SU-DHL-6 (cell line): ENCODE data around the gene IL33.

ENCODE experiments used
- H2AFZ ChIP-seq: fragments of 200-600 bp; sonication (generic); 2 replicates; pipeline ENCODE4 v1.6.1; 2014; ENCODE audit warnings: low read depth, mild to moderate bottlenecking, moderate library complexity, mixed read lengths, antibody characterized with exemption, low read length; ENCODE audit not compliant: severe bottlenecking
- H3F3A ChIP-seq: fragments of 200-600 bp; shearing (Covaris generic); 2 replicates; pipeline ENCODE4 v1.6.0; 2016; ENCODE audit warnings: antibody characterized with exemption, mild to moderate bottlenecking; ENCODE audit not compliant: insufficient read depth
- H3K27ac ChIP-seq: fragments of 200-600 bp; sonication (generic); 2 replicates; pipeline ENCODE4 v1.5.1; 2016; ENCODE audit warnings: low read depth, mild to moderate bottlenecking, low read length, moderate library complexity, mixed read lengths
- H3K27me3 ChIP-seq: fragments of 200-600 bp; sonication (generic), shearing (Covaris generic); 2 replicates; pipeline ENCODE4 v1.6.0; 2014; ENCODE audit warnings: mild to moderate bottlenecking, low read length
- H3K36me3 ChIP-seq: fragments of 200-600 bp; sonication (generic); 2 replicates; pipeline ENCODE4 v1.6.1; 2014; ENCODE audit warnings: mild to moderate bottlenecking, low read length, mixed read lengths
- H3K4me2 ChIP-seq: fragments of 300-600, 200-600 bp; shearing (Covaris generic), sonication (generic); 2 replicates; pipeline ENCODE4 v1.6.0; 2014; ENCODE audit warnings: low read length, low read depth, mild to moderate bottlenecking; ENCODE audit not compliant: poor library complexity, severe bottlenecking
- H3K4me3 ChIP-seq: fragments of 200-600 bp; sonication (generic); 2 replicates; pipeline ENCODE4 v1.5.1; 2014; ENCODE audit warnings: antibody characterized with exemption, low read length, mild to moderate bottlenecking, mixed read lengths; ENCODE audit not compliant: insufficient read depth, poor library complexity, severe bottlenecking
- H3K79me2 ChIP-seq: fragments of 200-600 bp; sonication (generic); 2 replicates; pipeline ENCODE4 v1.6.1; 2014; ENCODE audit warnings: mild to moderate bottlenecking, low read length, moderate library complexity; ENCODE audit not compliant: insufficient read depth
- H3K9ac ChIP-seq: fragments of 200-600 bp; sonication (generic); 2 replicates; pipeline ENCODE4 v1.7.0; 2014; ENCODE audit warnings: mild to moderate bottlenecking, low read length
- H3K9me2 ChIP-seq: fragments of 200-600 bp; sonication (generic); replicated peaks from 2 replicates; pipeline ENCODE4 v1.6.1; 2014; ENCODE audit warnings: low read length; ENCODE audit not compliant: insufficient read depth
- H3K9me3 ChIP-seq: fragments of 200-600 bp; sonication (generic); 2 replicates; pipeline ENCODE4 v1.6.1; 2014; ENCODE audit warnings: low read length, mixed read lengths; ENCODE audit not compliant: insufficient read depth
- H4K20me1 ChIP-seq: fragments of 200-600 bp; sonication (generic); 2 replicates; pipeline ENCODE4 v1.6.1; 2014; ENCODE audit warnings: low read depth, mild to moderate bottlenecking, antibody characterized with exemption, low read length, moderate library complexity, mixed read lengths
- CTCF ChIP-seq: fragments of 200-600 bp; sonication (generic); IDR thresholded peaks from one replicate; pipeline ENCODE4 v1.5.1; 2017; ENCODE audit warnings: antibody characterized with exemption, mild to moderate bottlenecking, low read length, moderate library complexity; ENCODE audit not compliant: insufficient read depth, poor library complexity, severe bottlenecking
- EZH2phosphoT487 ChIP-seq: fragments of 200-600 bp; sonication (generic), shearing (Covaris generic); conservative IDR thresholded peaks from 2 replicates; pipeline ENCODE4 v1.6.1; 2018; ENCODE audit warnings: mild to moderate bottlenecking, antibody characterized with exemption, low read length, moderate library complexity, mixed read lengths

IL33 gene

DNA sequence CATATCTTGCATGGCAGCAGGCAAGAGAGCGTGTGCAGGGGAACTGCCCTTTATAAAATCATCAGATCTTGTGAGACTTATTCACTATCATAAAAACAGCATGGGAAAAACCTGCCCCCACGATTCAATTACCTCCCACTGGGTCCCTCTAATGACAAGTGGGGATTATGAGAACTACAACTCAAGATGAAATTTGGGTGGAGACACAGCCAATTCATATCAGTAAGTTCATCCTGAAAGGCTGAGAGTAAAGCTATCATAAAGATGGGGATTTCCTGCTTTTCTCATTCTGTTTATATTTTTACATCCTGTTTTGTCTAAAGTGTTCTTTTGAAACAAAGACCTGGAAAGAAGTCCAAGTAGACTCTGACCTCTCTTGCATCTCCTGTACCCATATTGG is 28.9 kb upstream of the IL33 start:
- H2AFZ ChIP-seq: no peak overlapping the region
- H3K36me3 ChIP-seq: no peaks in the 10 kb centered on the region
- no peaks in the 10 kb centered on the region for H3K79me2 ChIP-seq
- no peaks in the 10 kb centered on the region for H3K27me3 ChIP-seq
- H3K4me2 ChIP-seq: no peak overlapping the region
- H3F3A ChIP-seq: no peaks in the 10 kb centered on the region
- no peaks in the 10 kb centered on the region for H4K20me1 ChIP-seq
- H3K9me2 ChIP-seq: no peaks in the 10 kb centered on the region
- H3K9ac ChIP-seq: no peak overlapping the region
- no peaks in the 10 kb centered on the region for H3K9me3 ChIP-seq
- TF ChIP-seq CTCF (no peak), EZH2phosphoT487 (no peak)
- H3K27ac ChIP-seq: no peak overlapping the region
- no peak overlapping the region for H3K4me3 ChIP-seq

- Histone ChIP-seq H3K9ac (no peak overlapping the region), H3K9me2 (no peaks in the 10 kb centered on the region), H3K4me3 (no peak overlapping the region), H3K36me3 (no peaks in the 10 kb centered on the region), H2AFZ (no peak overlapping the region), H3F3A (no peaks in the 10 kb centered on the region), H3K27ac (no peak overlapping the region), H3K9me3 (no peaks in the 10 kb centered on the region), H3K79me2 (no peaks in the 10 kb centered on the region), H3K4me2 (no peak overlapping the region), H4K20me1 (no peaks in the 10 kb centered on the region), H3K27me3 (no peaks in the 10 kb centered on the region)
- no peak for TF ChIP-seq CTCF
- TF ChIP-seq EZH2phosphoT487: no peak
These were observed 28.3 kb upstream of the IL33 start for GRCh38 chr9:6187272-6187671.

- Histone ChIP-seq H3K9ac (no peak overlapping the region), H2AFZ (no peak overlapping the region), H3K27me3 (no peaks in the 10 kb centered on the region), H3F3A (no peaks in the 10 kb centered on the region), H4K20me1 (no peaks in the 10 kb centered on the region), H3K79me2 (no peaks in the 10 kb centered on the region), H3K4me3 (no peak overlapping the region), H3K9me3 (no peaks in the 10 kb centered on the region), H3K9me2 (no peaks in the 10 kb centered on the region), H3K27ac (no peak overlapping the region), H3K4me2 (no peak overlapping the region), H3K36me3 (no peaks in the 10 kb centered on the region)
- TF ChIP-seq EZH2phosphoT487 (no peak), CTCF (no peak)
These were observed 27.1 kb upstream of the IL33 start for GRCh38 chr9:6188466-6188865.

DNA sequence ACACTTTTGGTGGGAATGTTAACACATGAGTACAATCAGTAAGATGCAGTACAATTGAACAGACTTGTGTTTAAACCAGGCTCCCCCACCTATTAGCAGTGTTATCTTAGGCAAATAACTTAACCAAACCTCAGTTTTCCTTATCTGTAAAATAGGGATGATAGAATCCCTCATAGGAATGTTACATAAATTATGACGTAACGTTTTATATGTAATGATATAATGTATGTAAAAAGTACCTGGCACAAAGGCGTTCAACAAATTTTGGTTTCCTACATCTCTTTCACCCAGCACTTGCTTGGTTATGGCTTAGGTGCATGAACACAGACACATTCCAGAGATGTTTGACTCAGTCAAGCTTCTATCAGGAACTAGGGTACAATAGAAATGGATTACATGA is 26.7 kb upstream of the IL33 start:
- Histone ChIP-seq H3K4me2 (no peak overlapping the region), H2AFZ (no peak overlapping the region), H3K79me2 (no peaks in the 10 kb centered on the region), H3K36me3 (no peaks in the 10 kb centered on the region), H3K9me2 (no peaks in the 10 kb centered on the region), H3K9me3 (no peaks in the 10 kb centered on the region), H3K27me3 (no peaks in the 10 kb centered on the region), H3K27ac (no peak overlapping the region), H3K4me3 (no peak overlapping the region), H3F3A (no peaks in the 10 kb centered on the region), H3K9ac (no peak overlapping the region), H4K20me1 (no peaks in the 10 kb centered on the region)
- TF ChIP-seq EZH2phosphoT487: no peak
- no peak for TF ChIP-seq CTCF
